GM19452 (cell line): ENCODE results near the gene CCDC14.
"Not testable (repeated sequence)": the region's sequence is repeated elsewhere in the genome, so short reads cannot be mapped to it uniquely, and the experiment has no call there.

ENCODE experiments used
- ATAC-seq: cut with Tn5 transposase; IDR thresholded peaks from one replicate; pipeline ENCODE4 v1.9.1; 2021; ENCODE audit not compliant: unreplicated experiment

Gene CCDC14

DNA sequence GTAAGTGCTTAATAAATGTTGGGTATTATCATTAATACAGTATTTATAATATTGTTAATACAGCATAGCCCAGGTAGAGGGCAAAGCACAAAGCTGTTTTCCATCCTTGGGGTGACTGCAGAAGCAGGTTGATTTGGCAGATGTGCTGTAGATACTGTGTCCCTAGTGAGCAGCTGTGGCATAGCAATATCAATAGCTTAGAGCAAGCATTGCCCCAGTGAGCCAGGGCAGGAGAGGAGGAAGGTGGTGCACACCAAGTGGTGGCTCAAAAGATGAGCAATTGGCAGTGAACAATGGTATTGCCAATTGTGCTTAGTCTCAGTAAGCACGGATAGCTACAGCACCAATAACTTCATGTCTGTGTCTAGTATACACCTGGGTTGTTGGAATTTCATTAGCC lies 5.8 kb upstream of the CCDC14 start:
- ATAC-seq, result not testable (repeated sequence)

DNA sequence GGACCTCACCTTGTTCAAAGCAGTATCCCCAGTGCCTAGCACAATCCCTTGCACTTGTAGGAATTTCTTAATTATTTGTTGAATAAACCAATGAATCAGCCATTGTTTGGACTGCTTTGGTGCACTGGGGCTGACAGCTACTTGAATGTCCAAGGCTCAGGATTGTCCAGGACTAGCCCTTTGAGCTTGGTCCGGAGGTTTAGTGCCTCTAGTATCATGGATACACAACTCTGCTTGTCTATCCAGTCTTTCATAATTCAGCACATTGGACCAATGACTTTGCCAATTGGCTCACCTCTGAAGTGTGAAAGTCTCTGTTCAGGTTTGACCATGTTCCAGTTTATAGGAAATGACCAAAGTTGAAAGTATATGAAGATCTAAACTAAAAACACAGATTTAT lies 3.8 kb upstream of the CCDC14 start:
- not testable (repeated sequence) for ATAC-seq

DNA sequence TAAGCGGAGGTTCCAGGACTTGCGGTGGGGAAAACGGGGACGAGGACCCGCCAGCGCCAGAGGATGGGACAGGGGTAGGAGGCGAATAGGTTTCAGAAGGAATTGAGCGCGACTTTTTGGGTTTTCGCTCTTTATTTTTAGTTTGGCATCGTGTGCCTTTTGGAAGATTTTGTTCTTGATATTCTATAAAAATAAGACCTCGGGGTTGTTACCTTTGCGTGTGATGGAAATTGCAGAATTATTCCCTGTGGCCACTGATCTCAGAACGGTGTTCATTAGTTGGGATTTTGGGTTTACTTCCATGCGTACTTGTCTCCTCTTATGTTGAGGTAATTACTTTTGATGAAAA lies 453 bp upstream of the CCDC14 start:
- ATAC-seq, result no peak

DNA sequence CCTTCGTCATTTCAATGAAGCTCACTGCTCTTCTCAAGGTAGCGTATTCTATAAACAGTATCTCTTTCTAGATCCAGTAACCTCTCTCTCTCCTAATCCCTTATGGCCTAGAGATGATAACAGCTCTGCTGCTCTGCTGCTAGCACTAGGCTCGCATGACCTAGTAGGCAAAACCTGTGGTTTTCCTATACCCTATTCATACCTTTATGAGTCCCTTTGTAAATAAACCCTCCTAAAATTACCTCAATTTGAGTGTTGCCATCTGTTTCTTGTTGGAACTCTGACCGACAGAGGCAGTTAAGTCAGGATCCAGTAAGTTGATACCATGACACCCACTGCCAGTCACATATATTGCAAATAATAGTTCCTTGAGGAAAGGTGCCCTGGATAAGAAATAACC lies 7.3 kb downstream of the CCDC14 start:
- ATAC-seq, result peak; percentile 66

DNA sequence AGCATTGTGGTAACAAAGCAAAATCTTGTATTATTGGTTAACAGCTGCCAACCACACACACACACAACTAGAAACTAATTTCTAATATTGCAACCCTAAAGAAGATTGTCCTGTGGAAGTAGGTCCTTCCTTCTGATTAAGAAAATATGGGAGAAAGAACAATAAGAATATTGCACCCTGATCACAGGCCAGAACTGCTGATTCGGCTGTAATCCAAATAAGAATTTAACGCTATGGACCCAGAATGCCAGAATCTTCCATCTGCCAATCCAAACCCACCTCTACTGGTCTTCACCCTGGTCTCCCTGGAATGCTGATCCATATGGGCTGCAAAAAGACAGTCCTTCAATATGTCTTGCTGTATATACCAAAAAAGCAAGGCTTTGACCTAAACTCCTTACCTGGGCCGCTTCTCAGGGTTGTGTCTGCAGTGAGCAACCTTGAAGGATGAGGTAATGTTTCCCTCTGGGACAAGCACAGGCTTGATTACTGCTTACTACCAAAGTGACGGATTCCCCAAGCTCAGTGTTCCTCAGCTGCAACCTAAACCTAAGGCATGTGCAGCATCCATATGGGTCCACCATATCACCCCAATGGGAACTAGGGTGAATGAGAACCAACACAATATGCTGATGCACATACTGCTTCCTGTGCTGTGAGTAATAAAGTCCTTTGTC lies 8.0 kb downstream of the CCDC14 start:
- ATAC-seq, result no peak

DNA sequence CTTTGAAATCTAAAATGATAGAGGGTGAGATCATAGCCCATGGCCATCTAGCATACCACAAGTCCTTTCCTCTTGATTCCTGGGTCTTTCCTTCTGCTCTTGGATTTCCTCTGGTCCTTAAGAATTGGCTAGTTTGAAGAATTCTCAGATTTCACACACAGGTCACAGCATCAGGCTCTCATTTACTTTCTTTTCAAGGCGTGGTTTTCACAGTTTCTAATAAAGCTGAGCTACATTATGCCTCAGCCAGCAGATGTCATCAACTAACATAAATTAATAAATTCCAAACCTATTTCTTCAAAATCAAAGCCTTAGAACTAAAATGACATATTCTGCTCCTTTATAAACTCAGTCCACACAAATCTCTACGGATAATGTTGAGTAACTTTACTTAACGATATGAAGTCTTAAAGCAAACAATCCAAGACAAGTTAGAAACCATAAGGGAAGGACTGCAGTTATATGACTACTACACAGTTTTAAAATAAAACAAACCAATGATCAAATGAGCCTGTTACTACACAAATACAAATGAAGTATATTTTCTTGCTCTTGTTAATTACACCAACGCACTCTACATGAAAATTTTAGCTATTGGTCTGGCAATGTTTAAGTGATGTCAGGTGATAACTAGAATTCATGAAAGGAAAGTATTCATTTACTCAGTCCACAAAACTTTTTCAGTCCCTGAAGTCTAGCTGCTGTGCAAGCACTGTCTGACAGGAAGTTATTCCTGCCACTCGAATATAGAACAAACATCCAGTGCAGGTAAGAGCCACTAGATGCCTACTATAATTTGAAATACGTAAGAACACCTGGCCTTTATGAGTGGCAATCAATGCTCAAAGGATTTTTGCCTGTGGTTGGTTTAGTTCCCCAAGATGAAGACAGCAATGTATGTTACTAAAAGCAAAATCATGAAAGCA lies 9.2 kb downstream of the CCDC14 start:
- no peak for ATAC-seq

DNA sequence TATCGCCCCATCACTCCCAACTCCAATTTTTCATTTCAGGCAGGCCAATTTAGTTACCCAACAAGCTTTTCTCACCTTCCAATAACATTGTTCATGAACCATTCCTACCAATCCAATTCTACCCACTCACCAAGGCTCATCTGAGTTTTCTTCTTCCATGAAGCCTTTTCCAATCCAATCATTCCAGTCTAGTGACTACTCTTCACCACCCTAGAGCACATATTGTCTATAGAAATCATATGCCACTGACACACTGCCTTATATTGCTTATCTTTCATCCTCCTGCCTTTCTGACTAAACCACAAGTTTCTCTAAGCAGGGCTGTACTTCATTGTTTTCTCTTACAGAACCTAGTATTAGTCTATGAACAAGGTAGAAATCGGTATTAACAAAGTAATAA lies 11.4 kb downstream of the CCDC14 start:
- ATAC-seq, result no peak

DNA sequence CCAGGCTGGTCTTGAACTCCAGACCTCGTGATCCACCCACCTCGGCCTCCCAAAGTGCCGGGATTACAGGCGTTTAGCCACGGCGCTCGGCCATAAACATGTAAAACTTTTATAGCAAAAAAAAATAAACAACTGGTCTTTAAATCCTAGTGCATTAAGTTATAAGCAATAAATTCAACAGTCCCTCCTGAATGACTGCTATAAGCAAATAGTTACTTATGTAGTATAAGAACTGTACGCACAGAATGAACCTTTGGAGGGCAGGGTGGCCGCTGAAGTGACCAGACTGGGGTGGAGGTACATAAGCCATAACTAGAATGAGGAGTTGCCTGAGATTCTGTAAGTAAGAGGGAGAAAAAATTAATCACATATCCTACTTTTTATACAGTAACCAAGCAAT lies 12.6 kb downstream of the CCDC14 start:
- ATAC-seq, result no peak

DNA sequence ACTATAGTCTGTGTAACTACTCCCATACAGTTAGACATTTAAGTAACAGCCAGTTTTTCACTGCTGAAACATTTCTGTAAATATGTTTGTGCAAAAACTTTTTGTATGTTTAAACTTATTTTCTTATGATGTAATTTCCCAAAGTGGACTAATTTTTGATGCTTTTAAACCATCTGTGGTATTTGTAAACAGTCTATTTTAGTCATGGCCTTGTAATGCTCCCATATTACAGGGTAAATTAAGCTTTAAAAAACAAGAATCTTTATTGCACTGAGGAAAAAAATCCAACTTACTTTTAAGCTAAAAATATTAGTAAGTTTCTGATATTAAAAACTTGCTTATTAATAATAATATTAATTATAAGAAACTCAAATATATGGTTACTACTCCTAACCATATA lies 13.5 kb downstream of the CCDC14 start:
- no peak for ATAC-seq

DNA sequence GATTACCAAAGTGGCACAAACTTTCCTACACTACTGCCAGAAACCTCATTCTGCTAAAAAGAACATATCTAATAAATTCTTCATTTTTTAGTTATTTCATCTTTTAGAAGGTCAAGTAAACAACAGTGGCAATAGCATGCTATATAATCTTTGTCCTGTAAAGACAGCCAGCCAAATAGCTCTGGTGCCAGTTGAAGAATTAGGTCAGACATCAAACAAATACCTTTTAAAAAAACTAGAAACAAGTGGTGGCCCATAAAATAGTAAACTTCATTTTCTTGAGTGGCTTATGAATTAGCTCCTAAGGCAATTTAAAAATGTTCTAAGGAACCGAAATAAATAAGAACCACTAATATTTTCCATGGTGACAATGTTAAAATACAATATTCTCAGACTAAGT lies 19.5 kb downstream of the CCDC14 start:
- no peak for ATAC-seq

DNA sequence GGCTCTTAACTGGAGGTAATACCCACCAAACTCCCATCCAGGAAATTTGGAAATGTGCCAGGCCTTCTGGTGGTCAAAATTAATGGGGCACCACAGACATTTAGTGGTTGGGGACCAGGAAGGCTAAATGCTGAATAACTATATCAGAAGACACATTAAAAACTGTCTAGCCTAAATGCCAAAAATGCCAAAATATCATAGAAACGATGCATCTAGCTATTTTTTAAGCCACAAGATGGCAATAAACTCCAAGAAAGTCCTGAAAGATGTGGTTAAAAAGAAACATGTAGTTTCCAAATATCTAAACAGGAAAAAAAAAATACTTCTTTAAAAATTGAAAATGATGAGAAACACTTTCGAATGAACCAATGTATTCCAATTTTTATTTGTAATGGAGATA lies 19.9 kb downstream of the CCDC14 start:
- no peak for ATAC-seq

DNA sequence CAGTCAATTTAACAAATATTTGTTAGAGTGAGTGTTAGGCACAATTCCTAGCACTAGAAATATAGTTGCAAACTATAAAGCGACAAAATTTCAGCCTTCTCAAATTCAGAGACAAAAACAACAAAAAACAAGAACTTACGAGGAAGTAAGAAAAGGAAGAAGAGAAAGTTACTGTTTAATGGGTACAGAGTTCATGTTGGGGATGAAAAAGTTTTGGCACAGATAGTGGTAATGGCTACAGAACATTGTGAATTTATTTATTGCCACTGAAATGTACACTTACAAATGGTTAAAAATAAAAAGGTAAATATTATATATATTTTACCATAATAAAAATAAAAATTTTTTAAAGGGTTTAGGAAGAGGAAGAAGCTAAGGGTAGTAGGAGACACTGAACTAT lies 21.3 kb downstream of the CCDC14 start:
- ATAC-seq, result no peak

DNA sequence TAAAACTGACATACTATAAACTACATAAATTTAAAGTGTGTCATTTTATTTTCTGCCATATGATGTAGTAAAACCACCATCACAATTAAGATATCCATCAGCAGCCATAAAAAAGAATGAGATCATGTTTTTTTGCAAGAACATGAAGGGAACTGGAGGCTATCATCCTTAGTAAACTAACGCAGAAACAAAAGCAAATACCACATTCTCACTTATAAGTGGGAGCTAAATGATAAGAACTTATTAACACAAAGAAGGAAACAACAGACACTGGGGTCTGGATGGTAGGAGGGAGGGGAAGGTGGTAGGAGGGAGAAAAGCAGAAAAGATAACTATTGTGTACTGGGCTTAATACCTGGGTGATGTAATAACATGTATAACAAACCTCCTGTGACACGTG lies 24.6 kb downstream of the CCDC14 start:
- no peak for ATAC-seq

DNA sequence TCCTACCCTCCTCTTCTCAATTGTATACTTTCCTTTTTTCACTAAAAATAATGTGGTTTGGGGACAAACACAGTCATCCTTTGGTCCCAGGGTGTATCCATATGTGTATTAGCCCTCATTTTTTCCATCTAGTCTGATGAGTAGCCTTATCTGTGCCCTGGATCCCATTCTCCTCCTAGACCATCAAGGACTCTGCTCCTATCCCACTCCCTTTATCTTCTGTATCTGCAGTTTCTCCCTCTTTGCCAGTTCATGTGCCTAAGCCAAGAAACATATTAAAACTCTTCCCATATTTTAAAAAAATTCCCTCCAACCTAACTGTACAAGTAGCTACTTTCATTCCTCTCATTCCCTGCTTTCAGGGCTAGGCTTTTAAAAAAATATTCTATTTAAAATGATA lies 25.2 kb downstream of the CCDC14 start:
- ATAC-seq, result no peak

DNA sequence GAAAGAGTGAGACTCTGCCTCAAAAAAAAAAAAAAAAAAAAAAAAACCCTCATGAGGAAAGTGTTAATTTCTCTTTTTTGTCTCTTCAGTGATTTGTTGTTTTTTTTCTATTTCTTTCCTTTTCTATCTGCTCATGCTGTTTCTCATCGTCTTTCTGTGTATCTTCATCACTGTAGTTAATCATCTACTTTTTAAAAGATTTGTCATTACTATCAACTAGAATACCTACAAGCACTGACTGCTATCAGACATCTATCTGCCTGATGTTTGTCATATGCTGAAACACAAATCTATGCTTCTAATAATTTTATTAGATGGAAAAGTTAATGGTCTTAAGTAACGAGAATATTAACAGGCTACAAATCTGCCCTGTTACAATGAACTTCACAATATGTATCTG lies 26.8 kb downstream of the CCDC14 start:
- ATAC-seq, result no peak

DNA sequence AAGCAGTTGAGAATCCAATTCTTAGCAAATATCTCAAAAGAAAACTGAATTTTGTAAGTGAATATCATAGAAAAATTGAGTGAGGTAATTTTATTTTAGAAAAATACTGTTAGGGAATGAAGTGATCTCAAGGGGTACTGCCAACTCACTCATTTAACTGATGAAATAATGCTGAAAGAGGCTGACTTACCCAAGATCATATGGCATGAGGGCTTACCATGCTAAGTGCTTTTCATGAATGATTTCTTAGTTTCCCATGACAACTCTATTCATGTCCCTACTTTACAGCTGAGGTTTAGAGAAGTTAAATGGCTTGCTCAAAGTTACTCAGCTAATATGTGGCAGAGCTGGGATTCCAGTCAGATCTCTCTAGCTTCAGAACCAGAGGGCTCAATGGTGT lies 30.6 kb downstream of the CCDC14 start:
- no peak for ATAC-seq

DNA sequence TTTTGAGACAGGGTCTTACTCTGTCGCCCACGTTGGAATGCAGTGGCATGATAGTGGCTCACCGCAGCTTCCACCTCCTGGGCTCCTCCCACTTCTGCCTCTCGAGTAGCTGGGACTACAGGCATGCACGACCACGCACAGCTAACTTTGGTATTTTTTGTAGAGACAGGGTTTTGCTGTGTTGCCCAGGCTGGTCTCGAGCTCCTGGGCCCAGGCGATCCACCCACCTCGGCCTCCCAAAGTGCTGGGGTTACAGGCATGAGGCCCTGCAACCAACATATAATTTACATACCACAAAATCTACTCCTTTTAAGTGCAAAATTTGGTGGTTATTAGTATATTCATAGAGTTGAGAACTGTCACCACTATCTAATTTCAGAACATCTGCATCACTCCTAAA lies 31.7 kb downstream of the CCDC14 start:
- no peak for ATAC-seq

DNA sequence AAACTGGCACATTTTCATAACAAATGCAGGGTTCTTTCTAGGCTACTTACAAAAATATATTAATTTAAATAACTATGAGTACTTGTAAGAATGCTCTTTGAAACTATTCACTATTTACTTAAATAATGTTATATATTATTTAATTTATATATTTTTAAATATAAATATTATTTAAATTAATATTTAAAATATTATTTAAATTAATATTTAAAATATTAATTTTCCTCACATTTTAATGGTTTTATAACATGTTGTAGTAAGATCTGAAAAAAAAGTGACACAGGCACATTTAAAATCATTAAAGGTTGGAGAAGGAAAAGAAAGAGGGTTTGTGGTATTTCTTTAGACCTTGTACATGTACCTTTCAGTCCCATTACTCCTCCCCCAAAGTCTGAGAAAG lies 34.6 kb downstream of the CCDC14 start:
- no peak for ATAC-seq

DNA sequence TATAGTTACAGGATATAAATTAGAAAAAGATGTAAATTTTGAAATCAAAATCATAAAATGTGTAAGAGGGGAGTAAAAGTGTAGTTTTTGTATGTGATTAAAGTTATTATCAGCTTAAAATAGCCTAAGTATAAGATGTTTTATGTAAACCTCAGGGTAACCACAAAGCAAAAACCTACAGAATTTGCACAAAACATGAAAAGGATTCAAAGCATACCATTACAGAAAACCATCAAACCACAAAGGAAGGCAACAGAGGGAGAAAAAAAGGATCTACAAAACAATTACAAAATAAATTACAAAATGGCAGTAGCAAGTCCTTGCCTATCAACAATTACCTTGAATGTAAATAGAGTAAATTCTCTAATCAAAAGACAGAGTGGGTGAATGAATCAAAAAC lies 40.2 kb downstream of the CCDC14 start:
- ATAC-seq, result no peak

DNA sequence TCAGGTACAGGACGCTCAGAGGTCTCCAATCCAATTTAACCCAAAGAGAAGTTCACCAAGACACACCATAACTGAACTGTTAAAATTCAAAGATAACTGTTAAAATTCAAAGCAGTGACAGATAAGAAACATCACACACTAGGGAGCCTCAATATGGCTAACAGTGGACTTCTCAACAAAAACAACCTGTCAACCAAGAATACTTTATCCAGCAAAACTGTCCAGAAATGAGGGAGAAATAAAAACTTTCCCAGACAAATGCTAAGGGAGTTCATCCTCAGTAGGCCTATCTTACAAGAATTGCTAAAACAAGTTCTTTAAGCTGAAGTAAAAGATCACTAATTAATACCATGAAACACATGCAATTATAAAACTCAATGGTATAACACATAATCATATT lies 40.6 kb downstream of the CCDC14 start:
- ATAC-seq, result no peak

DNA sequence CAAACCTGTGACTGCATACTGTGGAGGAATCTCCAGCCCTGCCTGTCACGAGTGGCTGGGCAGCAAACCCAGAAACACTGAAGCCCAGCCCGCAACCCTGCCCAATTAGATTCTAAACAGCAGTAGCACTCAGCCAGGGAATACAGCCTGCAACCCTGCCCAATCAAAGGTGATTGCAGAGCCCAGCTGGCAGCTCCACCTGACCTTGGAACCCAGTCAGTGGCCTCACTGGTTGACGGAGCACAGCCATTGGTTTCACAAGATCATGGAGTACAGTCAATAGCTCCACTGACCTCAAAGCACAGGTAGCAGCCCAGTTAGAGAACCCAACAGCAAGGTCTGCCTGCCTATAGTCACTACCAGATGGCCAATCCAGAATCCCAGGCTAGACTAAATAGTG lies 41.7 kb downstream of the CCDC14 start:
- ATAC-seq, result no peak

DNA sequence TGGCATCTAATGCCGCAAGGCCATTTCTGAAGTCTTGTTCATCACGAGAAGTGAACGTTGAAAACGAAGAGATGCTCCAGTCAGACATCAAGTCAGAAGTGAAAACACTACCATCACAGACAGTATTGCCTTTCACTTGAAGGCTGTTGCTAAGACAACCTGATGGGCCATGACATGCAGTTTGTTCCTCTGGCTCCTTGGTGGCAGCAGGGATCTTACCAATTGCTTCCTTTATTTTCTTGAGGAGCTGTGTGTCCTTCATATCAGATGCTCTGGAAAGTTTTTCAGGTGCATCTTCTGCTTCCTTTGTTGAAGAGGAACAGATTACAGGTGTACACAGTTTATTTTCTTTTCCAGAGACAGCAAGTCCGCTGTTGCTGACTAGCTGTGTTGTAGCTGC lies 46.2 kb downstream of the CCDC14 start:
- ATAC-seq, result no peak

DNA sequence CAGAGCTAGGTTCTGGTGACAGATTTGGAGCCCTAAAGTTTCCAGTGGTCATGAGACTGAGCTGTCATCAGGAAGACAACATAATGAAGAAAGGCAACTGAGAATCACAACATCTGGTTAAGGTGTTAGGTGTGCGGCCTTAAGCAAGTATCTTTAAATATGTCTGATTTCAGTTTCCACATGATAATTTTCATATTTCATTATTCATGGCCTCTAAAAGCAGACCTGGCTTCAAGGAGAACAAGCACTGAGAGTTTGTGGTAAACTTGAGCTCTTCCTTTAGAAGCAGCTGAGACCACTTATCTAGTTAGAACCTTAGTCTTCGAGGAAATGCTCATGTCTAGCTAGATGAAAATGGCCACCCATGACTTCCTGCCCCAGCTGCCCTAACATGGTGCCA lies 51.2 kb downstream of the CCDC14 start:
- peak; percentile 75 for ATAC-seq
